Measurements from ENCODE around the gene IGFBP5.

The IGFBP5 gene

GRCh38 chr2:216664593-216665034 lies 30.7 kb downstream of the IGFBP5 start:
- no peak for DNase-seq (ENCODE audit: low read depth)
- TF ChIP-seq CTCF (IDR thresholded peaks at IDR 0.05; ENCODE audit: insufficient read depth, low read depth, low read length, missing control alignments), result no peak
- no peak overlapping the region for H3K4me3 ChIP-seq (ENCODE audit: low read depth, low read length)

- DNase-seq (ENCODE audit: low read depth), result no peak
- no peak overlapping the region for H3K4me3 ChIP-seq (ENCODE audit: low read depth, low read length)
- no peak for TF ChIP-seq CTCF (IDR thresholded peaks at IDR 0.05; ENCODE audit: insufficient read depth, low read depth, low read length, missing control alignments)
These were observed 31.5 kb downstream of the IGFBP5 start for GRCh38 chr2:216663846-216664245.

GRCh38 chr2:216663106-216663505 lies 32.2 kb downstream of the IGFBP5 start:
- no peak for TF ChIP-seq CTCF (IDR thresholded peaks at IDR 0.05; ENCODE audit: insufficient read depth, low read depth, low read length, missing control alignments)
- H3K4me3 ChIP-seq (ENCODE audit: low read depth, low read length), result no peak overlapping the region
- no peak for DNase-seq (ENCODE audit: low read depth)

GRCh38 chr2:216661639-216662375 lies 33.5 kb downstream of the IGFBP5 start:
- DNase-seq (ENCODE audit: low read depth), result peak; percentile 14
- H3K4me3 ChIP-seq (ENCODE audit: low read depth, low read length), result no peak overlapping the region
- peak; percentile 22 for TF ChIP-seq CTCF (IDR thresholded peaks at IDR 0.05; ENCODE audit: insufficient read depth, low read depth, low read length, missing control alignments)

- TF ChIP-seq CTCF (IDR thresholded peaks at IDR 0.05; ENCODE audit: insufficient read depth, low read depth, low read length, missing control alignments), result no peak
These were observed 34.3 kb downstream of the IGFBP5 start for GRCh38 chr2:216661051-216661450.

GRCh38 chr2:216660496-216660895 lies 34.9 kb downstream of the IGFBP5 start:
- no peak for TF ChIP-seq CTCF (IDR thresholded peaks at IDR 0.05; ENCODE audit: insufficient read depth, low read depth, low read length, missing control alignments)
- no peak for DNase-seq (ENCODE audit: low read depth)
- H3K4me3 ChIP-seq (ENCODE audit: low read depth, low read length), result no peak overlapping the region

More at GRCh38 chr2:216661051-216661450, 34.3 kb downstream of the IGFBP5 start:
- no peak overlapping the region for H3K4me3 ChIP-seq (ENCODE audit: low read depth, low read length)
- DNase-seq (ENCODE audit: low read depth), result no peak

- DNase-seq (ENCODE audit: low read depth), result no peak
These were observed 36.1 kb downstream of the IGFBP5 start for GRCh38 chr2:216659276-216659675.

More at GRCh38 chr2:216659276-216659675, 36.1 kb downstream of the IGFBP5 start:
- no peak overlapping the region for H3K4me3 ChIP-seq (ENCODE audit: low read depth, low read length)
- no peak for TF ChIP-seq CTCF (IDR thresholded peaks at IDR 0.05; ENCODE audit: insufficient read depth, low read depth, low read length, missing control alignments)
